ENCODE results near the gene SLC26A4.

The SLC26A4 gene

DNA sequence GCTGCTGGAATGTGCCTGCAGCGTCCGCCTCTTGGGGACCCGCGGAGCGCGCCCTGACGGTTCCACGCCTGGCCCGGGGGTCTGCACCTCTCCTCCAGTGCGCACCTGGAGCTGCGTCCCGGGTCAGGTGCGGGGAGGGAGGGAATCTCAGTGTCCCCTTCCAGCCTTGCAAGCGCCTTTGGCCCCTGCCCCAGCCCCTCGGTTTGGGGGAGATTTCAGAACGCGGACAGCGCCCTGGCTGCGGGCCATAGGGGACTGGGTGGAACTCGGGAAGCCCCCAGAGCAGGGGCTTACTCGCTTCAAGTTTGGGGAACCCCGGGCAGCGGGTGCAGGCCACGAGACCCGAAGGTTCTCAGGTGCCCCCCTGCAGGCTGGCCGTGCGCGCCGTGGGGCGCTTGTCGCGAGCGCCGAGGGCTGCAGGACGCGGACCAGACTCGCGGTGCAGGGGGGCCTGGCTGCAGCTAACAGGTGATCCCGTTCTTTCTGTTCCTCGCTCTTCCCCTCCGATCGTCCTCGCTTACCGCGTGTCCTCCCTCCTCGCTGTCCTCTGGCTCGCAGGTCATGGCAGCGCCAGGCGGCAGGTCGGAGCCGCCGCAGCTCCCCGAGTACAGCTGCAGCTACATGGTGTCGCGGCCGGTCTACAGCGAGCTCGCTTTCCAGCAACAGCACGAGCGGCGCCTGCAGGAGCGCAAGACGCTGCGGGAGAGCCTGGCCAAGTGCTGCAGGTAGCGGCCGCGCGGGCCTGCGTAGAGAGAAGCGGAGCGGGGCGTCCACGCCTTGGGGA lies 645 bp downstream of the SLC26A4 start:
- no peak for DNase-seq (ENCODE audit: low read depth)

DNA sequence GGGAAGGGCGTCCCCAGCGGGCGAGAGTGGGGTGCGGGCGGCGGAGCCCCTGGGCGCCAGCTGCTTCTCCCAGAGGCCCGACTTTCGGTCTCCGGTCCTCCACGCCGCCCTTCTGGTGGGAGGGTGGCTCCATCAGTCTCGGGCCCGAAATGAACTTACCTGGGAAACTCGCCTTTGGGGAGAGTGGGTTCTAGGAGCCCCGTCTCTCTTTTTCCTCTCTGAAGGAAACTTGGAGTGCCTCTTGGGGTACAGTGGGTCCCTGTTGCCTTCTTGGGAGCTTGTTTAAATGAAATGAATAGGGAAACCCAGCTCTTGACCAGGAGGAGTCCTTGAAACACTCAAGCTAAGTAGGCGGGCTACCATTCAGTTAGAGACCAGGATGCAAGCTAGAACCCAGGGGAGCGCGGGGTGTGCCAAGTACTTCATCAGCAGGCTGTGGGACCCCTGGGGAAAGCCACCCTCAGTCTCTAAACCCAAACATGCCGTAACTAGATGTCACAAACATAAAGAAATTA lies 1.3 kb downstream of the SLC26A4 start:
- DNase-seq (ENCODE audit: low read depth) = no peak

DNA sequence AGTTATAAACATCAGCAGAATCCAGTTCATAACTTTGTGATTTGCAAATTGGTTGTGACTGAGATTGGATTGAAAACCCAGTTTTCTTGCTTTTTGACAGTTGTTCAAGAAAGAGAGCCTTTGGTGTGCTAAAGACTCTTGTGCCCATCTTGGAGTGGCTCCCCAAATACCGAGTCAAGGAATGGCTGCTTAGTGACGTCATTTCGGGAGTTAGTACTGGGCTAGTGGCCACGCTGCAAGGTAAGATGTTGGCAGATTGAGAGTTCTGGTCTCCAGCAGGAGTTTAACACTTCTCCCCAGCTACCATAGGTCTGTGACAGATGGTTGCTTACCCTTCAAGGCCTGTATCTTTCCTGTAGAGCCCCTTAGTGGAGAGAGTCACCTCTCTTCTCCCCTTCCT lies 2.6 kb downstream of the SLC26A4 start:
- DNase-seq (ENCODE audit: low read depth) = no peak

DNA sequence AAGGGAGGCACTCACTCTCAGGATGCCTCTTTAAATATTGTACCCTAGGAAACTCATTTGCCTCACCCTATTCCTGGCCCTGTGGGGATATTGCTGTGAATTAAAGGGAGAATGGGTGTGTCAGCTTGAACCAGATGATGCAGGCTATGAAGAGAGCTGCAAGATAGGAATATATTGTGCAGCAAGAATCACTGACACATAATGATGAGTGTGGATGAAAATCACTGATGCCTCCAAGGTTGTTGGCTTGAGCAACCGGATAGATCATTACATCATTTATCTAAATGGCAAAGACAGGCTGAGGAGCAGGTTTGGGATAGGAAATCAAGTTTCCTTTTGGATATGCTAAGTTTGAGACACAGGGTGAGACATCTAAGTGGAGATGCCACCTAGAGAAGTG lies 6.2 kb downstream of the SLC26A4 start:
- DNase-seq (ENCODE audit: low read depth) = no peak

DNA sequence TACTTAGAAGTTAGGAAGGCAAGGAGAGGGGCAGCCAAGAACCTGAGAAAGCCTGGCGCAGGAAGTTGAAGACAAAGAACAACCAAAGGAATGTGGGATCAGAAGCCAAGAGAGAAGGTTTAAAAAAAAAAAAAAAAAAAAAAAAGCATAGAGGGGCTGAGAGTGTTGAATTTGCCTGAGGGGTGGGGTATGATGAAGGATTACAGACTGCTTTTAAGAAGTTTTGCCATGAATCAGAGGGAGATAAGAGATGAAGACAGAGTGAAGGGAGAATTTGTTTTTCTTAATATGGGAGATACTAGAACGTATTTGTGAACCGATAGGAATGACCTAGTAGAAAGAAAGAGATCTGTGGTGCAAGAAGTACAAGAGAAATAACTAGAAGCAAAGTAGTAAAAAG lies 6.7 kb downstream of the SLC26A4 start:
- DNase-seq (ENCODE audit: low read depth) = no peak

DNA sequence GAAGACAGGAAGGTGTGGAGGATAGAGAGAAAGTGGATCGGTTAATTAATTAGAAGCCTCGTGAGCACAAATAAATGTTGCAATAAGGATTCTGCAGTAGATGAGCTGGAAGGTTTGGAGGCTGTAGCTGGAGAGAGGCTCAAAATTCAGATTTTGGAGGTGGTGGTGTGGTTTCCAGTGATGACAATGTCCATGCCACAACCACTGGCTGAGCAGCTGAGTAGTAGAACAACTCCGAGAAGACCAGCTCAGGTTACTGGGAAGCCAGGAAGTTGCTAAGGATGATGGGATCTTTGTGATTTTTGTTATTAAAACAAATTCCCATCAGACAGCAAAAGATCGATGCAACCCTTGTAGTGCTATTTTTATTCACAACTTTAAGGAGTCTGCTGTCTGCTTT lies 7.7 kb downstream of the SLC26A4 start:
- DNase-seq (ENCODE audit: low read depth) = no peak

DNA sequence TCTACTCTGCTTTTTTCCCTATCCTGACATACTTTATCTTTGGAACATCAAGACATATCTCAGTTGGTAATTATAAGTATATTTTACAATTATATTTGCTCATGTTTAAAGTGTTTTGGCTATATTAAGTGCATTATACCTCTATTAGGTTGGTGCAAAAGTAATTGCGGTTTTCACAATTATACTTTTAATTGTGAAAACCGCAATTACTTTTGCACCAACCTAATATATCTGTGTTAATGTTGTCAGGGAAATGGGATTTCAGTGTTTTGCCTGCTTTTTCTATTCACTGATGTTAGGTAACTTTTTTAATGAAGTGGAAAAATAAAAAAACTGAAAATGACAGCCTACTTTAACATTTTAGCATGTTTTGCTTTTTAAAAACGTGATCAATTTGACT lies 11.6 kb downstream of the SLC26A4 start:
- no peak for DNase-seq (ENCODE audit: low read depth)

DNA sequence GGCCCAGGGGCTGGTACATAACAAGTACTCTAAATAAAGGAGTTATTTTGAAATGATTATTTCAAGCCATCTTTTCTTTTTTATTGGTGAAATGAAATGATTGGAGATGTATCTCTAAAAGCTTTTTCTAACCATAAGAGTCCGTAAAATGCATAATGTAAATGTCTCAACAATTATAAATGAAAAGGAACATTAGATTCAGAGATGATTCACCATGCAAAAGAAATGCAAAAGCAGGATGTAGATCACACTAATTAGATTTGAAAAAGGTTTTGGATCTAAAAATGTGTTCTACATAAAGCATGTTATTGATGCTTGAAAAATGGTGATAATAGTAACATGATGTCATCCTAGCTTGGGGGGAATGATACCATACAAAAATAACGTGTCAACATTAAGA lies 15.6 kb downstream of the SLC26A4 start:
- DNase-seq (ENCODE audit: low read depth) = no peak

DNA sequence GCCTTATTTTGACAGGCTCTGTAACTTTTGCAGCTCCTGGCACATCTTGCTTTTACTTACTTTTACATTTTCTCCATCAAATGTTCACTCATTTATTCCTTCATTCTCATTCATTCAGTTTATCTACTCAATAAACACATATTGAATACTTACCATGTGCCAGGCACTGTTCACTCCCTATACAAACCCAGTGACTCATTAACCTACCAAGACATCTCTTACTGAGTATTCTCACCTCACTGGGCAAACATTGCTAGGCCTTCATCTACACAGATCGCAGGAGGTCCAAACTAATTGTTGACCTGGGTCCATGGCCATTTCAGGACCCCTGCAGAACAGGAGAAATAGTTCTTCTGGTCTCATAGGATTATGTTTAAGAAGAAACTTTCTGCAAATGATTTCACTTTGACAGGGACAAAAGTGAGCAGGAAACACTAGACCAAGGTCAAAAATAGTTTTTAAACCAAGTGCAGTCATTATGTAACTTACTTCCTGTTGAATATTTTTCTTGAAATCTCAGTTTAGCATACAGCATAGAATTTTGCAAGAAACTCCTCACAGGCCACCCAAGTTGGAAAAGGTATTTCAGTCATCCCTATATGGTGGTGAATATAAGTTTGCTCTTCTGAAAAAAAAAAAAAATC lies 17.6 kb downstream of the SLC26A4 start:
- DNase-seq (ENCODE audit: low read depth) = no peak

DNA sequence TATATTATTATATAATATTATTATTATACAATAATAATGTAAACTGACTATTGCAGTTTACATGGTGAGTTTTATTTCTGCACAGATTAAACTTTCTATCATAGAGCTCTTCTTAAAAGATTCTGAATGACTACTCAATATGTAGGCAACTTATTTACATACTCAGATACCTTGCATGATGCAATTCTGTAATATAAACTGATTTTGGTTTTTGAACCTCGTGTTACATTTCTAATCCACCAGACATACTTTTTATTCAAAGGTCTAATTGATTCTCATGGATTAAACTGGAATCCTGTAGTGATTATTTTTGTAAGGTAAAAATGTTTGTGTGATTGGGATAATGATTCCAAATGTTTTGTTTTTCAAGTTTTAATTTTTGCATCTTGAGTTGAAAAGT lies 19.9 kb downstream of the SLC26A4 start:
- DNase-seq (ENCODE audit: low read depth) = no peak

DNA sequence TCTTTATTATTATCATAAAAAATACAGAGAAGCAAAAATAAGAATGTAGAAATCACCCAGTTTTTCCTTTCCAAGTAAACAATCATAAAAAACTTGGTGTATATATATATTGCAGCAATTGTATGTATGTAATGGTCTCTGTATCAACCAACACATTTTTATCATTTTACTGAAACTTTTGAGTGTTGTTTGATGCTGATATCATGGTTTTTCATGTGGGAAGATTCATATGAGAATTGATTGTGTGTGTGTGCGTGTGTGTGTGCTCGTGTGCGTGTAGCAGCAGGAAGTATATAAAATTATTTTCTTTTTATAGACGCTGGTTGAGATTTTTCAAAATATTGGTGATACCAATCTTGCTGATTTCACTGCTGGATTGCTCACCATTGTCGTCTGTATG lies 22.3 kb downstream of the SLC26A4 start:
- no peak for DNase-seq (ENCODE audit: low read depth)

DNA sequence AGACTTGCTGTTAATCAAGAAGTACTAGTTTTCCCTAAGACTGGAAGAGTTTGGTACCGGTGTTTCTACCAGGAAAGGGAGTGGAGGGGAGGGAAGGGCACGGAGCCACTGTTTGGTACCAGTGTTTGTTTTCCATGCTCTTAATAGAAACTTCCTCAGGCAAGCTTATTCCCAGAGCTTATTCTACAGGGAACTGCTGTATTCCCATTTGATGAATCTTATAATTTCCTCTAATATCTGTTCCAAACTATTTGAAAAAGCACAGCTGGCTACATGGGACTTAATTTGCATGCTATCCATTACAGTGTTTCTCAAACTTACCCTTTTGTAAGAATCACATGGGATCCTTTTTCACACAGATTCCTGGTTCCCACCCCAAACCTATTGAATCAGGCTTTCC lies 23.7 kb downstream of the SLC26A4 start:
- DNase-seq (ENCODE audit: low read depth) = no peak

DNA sequence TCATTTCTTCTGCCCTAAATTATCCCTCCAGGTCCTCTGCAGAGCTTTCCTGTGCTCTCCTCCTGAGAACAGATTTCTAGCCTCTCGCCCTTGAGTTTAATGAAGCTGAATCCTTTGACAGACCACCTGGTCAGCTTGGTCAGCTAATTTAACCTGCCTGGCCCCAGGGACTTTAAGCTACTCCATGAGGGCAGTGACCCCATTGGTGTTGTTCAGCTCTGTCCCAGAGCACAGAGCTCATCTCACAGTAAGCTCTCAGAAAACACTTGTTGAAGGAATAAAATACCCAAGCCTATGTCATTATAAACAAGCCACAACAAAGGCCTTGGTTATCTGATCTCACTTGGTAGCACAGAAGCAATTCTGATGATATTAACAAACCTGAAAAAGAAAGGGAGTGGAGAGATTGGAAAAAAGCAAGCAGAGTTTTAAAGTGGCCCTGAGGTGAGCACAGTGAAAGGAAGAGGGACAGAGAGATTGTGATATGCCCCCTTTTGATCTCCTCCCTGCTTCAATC lies 24.4 kb downstream of the SLC26A4 start:
- DNase-seq (ENCODE audit: low read depth) = no peak

DNA sequence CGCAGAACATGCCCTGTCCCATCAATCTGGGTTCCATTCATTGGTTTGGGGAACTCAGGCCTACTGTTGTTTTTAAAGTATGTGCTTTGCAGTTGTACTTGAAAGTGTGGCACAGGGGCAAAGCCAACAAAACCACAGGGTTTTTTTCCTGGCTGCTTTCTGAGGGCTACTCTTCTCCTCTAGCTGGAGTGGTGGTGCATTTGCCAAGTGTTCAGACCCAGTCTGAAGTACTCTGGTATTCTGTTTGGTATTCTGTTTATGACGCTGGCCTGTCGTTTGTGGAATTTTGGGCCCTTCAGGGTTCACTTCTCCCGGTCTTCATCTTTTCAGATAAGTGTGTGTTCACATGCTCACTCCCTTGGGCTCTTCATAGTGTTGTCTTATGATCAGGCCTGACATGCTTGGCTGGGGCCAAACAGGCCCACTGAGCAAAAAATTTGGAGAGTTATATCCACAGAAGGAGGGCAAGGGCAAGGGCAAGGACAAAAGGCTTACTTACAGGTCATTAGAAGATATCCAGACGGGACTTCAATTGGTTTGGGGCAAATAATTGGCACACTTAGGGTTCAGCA lies 26.3 kb downstream of the SLC26A4 start:
- no peak for DNase-seq (ENCODE audit: low read depth)

DNA sequence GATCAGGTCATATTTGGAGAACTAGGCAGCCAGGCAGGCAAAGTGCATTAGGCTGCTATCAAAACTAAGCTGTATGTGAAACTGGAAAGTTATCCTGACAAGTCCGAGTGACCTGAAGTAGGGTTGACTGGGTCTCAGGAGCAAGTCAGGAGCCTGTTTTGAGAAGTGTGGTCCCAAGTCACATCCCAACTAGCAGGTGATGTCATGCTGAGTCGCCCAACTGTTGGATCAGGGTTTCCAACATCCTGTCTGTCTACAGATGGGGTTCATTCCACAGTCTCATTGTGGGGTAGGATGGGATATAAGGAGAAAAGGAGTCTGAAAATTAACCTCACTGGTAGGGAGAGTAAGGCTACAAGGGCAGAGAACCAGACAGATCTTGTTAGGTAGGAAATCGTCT lies 27.0 kb downstream of the SLC26A4 start:
- no peak for DNase-seq (ENCODE audit: low read depth)

DNA sequence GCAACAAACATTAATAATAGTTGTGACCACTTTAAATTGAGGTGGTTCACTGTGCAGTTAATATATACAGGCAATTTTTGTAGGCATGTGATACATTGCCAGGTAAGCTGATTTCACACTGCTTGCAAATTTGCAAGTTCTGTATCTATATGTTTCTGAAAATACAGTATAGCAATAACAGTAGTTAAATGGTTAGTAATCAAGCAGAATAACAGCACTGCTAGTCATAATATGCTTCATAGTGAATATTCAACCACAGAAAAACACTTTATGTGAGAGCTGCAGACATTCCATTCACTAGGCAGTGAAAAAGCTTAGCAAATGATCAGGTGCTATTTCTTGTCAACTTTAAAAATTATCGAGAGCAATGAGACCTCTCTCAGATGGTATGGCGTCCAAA lies 28.9 kb downstream of the SLC26A4 start:
- DNase-seq (ENCODE audit: low read depth) = no peak

DNA sequence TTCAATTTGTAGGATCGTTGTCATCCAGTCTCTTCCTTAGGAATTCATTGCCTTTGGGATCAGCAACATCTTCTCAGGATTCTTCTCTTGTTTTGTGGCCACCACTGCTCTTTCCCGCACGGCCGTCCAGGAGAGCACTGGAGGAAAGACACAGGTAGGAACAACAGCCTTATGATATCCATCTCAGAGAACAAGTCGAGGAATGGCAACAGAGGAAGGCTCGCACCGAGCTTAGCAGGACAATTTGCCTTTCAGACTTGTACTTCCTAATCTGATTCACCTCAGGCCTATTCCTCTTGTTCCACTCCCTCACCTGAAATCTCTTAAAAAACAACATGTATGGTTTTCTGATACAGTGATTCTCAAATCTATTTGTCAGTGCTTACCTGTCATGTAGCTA lies 29.5 kb downstream of the SLC26A4 start:
- no peak for DNase-seq (ENCODE audit: low read depth)

DNA sequence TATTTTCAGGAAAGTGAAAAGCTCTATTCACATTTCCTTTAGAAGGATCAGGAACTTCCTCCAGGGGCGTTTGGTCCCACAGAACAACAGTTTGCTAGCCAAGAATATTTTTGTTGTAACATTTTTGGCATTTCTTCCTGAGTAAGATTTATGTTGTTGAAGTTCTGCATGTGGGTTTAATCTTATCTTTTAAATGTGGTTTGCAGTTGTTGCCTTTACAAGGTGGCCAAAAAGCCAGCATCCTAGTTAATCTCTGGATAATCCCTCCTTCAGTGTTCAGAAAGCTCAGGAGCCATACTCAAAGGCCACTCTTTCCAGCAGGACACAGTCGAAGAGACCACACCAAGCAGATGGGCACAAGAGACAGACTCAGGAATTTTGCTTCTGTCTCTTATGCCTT lies 30.0 kb downstream of the SLC26A4 start:
- DNase-seq (ENCODE audit: low read depth) = no peak

DNA sequence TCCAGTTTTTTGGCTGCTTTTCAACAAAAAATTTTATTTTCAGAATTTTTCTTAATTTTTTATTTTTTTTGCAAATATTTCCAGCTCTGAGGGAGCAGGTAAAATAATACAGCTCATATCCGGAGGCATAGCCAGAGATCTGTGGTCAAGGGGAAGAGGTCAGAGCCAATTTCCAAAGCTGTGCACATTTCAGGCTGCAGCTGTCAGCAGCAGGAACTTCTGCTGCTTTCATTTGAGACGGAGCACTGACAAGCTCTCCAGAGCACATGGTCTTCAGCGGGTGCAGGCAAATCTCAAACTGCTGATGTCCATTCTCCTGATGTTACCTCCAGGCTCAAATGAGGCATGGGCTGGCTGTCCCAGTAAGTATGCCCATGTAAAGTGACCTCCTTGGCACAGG lies 31.1 kb downstream of the SLC26A4 start:
- no peak for DNase-seq (ENCODE audit: low read depth)

DNA sequence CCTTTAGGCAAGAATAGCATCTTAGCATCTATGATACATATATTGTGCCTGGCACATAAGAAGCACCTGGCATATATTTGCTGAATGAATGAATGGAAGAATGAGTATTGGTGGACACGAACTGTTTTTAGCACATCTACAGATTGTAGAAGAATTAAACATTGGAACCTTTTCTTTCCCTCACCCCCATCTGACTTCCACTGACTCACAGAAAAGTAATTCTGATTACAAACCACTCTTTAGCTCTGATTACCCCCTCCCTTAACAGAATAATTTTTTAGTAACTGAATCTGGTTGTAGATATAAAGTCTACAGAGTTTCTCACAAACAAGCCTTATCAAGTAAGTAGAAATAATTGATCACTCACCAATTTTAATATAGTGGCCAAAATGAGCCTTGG lies 31.9 kb downstream of the SLC26A4 start:
- DNase-seq (ENCODE audit: low read depth) = no peak

DNA sequence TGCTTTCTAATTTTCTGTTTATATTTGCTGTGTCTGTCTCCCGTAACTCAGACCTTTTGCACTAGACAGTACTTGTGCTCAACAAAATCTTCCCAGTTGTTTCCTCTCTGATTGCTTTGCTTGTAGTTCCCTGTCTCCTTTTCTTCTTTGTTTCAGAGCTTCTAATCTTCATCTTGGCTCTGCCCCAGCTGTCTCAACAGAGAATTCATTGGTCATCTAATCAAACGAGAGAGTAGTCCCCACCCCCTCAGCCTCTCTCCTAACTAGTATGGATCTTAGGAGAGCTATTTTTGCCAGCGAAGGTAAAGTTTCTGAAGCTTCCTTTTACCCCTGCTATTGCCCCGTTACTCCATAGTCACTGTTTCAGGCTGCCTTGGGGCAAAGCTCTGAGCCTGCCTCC lies 32.8 kb downstream of the SLC26A4 start:
- no peak for DNase-seq (ENCODE audit: low read depth)

DNA sequence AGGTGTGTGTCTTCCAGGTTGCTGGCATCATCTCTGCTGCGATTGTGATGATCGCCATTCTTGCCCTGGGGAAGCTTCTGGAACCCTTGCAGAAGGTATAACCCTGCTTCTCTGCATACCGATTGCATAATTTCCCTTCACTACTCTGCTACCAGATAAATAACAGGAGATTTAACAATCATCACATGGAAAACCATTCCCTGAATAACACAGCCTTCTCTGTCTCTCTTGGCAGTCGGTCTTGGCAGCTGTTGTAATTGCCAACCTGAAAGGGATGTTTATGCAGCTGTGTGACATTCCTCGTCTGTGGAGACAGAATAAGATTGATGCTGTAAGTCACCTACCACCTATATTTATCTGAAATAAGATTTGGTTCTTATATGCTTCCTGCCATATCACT lies 33.8 kb downstream of the SLC26A4 start:
- DNase-seq (ENCODE audit: low read depth) = no peak

DNA sequence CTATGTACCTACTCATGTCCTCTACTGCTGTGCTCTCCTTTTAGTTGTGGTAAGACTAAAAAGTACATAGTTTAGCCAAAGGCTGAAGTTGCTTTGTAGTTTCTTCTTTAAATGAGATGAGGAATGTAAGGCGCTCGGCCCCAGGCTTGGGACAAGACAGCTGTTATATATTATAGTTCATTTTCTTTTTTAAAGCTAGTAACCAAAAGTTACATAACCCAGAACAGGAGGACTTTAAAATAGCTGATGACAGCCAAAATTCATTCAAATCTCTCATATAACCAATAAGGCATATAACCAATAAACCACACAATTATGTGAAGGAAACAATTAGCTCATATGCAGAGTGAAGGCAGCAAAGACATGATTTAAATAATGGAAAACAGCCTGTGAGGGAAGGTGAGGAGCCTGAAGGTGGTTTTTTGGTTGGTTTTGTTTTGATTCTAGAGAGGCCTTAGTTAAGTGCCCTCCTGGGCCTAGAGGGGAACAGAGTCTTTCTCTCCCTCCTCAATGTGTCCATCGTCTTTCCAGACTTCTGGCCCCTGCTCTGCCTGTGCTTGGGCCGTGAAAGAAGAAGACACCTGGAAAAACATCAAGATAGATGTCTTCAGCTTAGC lies 35.8 kb downstream of the SLC26A4 start:
- DNase-seq (ENCODE audit: low read depth) = no peak
